Muscle layer of colon (tissue), 2 donors: ENCODE results near the gene KLHL3.

Source experiments
- H3K27ac ChIP-seq: one replicate; pipeline ENCODE4 v1.7.0; 2013; ENCODE audit warnings: low read depth, mild to moderate bottlenecking, low read length, moderate library complexity
- H3K27me3 ChIP-seq, 2 donors: one replicate each; pipeline ENCODE4 v1.7.0; 2013; ENCODE audit warnings: low read length in 2 of 2, mild to moderate bottlenecking in 2 of 2; ENCODE audit not compliant: insufficient read depth in 2 of 2, control insufficient read depth in 1 of 2
- H3K36me3 ChIP-seq: one replicate; pipeline ENCODE4 v1.7.0; 2013; ENCODE audit warnings: mild to moderate bottlenecking, low read length; ENCODE audit not compliant: insufficient read depth
- H3K4me1 ChIP-seq: one replicate; pipeline ENCODE4 v1.7.0; 2013; ENCODE audit warnings: mild to moderate bottlenecking, low read length; ENCODE audit not compliant: insufficient read depth
- H3K4me3 ChIP-seq, 2 donors: one replicate each; pipeline ENCODE4 v1.7.0; 2013; ENCODE audit warnings: low read length in 2 of 2, low read depth in 1 of 2, mild to moderate bottlenecking in 1 of 2, moderate library complexity in 1 of 2
- H3K9ac ChIP-seq: one replicate; pipeline ENCODE4 v1.7.0; 2013; ENCODE audit warnings: low read length
- H3K9me3 ChIP-seq: one replicate; pipeline ENCODE4 v1.7.0; 2013; ENCODE audit warnings: mild to moderate bottlenecking, low read length
- donor health status: abdominal sarcoma.
- donor health status: Adenocarcinoma of cecum.

KLHL3 gene

DNA sequence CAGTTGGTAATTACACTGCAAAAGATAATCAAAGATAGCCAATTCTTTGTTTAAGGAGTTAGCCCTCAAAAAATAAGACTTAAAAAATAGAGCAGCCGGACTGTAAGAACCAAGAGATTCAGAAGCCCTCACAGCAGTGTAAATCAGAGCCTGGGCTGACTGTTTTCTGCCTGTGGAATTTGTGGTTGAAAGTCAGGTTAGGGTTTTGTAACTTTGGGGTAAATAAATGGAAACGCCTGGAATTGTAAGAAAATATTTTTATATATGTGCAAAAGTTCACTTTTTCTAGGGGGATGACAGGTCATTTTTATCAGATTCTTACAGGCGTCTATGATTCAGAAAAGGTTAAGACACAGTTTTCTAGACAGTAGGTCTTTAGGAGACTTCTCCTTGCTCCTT is 35.6 kb downstream of the KLHL3 start:
- no peak overlapping the region for H3K27ac ChIP-seq
- H3K9ac ChIP-seq = no peak overlapping the region
- no peaks in the 10 kb centered on the region for H3K27me3 ChIP-seq
- H3K4me1 ChIP-seq = no peaks in the 10 kb centered on the region
- no peaks in the 10 kb centered on the region for H3K9me3 ChIP-seq
- no peaks in the 10 kb centered on the region for H3K36me3 ChIP-seq
- H3K4me3 ChIP-seq = no peak overlapping the region

DNA sequence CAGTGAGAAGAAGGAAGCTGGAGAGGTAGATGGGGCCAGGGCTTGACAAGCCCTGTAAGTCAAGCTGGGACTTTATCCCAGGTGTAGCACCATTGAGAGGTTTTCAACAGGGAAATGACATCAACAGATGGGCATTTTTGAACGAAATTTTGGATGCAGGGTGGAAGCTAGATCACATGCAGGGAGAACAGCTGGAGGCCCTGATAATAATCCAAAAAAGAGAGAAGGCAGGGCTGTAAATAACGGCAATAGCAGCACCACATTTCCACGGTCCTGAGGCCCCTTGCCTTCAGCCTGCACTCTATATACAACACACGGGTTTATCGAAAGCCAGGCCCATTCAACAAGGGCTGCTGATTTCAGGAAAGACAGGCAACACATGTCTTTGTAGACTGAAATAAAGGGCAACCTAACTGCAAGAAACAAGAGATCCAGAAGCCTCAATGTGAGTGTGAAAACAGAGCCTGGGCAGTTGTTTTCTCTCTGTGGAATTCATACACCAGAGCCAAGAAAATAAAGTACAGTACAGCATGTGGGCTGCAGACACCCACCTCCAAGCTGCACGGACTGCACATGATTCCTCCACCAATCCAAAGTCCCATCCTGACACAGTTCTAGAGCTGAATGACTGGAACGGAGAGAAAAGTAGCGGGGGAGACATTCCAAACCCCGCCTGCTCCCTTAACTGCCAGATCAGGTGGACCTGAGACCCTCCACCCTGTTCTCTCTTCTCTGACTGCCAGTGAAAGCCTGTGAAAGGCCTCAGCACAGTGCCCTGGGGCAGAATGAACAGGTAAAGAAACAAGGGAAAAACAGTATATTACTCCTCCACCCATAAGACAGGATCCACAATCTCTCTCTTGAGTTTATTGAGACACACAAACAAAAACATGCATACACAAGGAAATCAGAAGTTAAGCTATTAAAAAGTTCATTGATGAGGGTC is 36.3 kb downstream of the KLHL3 start:
- no peak overlapping the region for H3K9ac ChIP-seq
- no peaks in the 10 kb centered on the region for H3K27me3 ChIP-seq

DNA sequence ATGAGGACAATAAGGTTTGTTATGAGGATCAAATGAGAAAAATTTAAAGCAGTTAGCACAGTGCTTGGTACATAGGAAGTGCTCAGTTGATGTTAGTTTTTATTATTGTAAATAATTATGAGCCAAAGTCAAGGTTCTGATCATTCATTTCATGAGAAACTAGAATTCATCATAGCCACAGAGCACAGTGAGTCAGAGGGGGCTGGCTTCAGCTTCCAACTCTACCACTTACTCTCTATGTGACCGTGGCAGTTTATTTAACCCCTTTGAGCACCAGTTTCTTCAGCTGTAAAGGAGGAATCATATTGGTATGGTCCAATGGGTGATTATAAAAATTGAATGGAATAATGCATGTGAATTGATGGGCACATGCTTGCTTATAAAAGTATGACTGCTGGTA is 39.4 kb downstream of the KLHL3 start:
- no peaks in the 10 kb centered on the region for H3K9me3 ChIP-seq
- no peak overlapping the region for H3K27ac ChIP-seq
- H3K9ac ChIP-seq = no peak overlapping the region
- H3K4me1 ChIP-seq = no peaks in the 10 kb centered on the region
- H3K27me3 ChIP-seq = no peaks in the 10 kb centered on the region
- no peak overlapping the region for H3K4me3 ChIP-seq
- H3K36me3 ChIP-seq = no peaks in the 10 kb centered on the region

More for the DNA sequence above, 36.3 kb downstream of the KLHL3 start:
- H3K4me3 ChIP-seq = no peak overlapping the region
- no peaks in the 10 kb centered on the region for H3K36me3 ChIP-seq
- H3K9me3 ChIP-seq = no peaks in the 10 kb centered on the region
- H3K27ac ChIP-seq = no peak overlapping the region
- no peaks in the 10 kb centered on the region for H3K4me1 ChIP-seq

DNA sequence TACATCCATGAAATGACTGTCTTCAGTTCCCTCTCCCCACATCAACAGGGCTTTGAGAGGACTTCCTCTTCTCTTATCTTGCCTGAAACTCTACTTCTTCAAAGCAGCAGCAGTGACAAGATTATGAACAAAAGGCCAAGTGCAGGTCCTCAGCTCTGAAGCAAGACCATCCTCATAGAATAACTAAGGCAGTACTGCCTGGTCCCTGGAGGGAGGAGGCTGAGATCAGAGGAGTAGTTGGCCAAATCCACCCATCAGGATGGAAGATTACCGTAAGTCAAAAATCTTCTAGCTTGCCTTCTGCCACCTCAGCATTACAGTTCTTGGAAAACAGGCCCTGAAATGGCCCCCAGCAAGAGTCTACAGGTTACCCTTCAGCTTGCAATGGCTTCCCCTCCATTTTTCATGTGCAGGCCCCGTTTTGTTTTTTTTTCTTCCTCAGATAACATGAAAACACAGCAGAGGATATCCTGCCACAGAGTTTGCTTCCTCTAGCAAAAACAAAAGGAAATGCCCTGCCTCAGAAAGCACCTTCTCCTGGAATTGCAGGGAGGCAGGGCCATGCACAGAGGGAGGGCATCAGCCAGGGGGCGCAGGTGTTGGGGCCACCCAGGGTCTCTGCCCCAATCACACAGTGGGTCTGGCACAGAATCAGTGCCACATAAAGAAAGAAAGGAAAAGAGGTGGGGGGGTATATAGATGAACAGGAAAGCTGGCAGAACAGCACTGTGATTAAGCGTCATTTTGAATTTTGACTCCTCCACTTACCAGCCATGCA is 40.0 kb downstream of the KLHL3 start:
- Histone ChIP-seq H3K27me3 (no peaks in the 10 kb centered on the region), H3K27ac (no peak overlapping the region)

DNA sequence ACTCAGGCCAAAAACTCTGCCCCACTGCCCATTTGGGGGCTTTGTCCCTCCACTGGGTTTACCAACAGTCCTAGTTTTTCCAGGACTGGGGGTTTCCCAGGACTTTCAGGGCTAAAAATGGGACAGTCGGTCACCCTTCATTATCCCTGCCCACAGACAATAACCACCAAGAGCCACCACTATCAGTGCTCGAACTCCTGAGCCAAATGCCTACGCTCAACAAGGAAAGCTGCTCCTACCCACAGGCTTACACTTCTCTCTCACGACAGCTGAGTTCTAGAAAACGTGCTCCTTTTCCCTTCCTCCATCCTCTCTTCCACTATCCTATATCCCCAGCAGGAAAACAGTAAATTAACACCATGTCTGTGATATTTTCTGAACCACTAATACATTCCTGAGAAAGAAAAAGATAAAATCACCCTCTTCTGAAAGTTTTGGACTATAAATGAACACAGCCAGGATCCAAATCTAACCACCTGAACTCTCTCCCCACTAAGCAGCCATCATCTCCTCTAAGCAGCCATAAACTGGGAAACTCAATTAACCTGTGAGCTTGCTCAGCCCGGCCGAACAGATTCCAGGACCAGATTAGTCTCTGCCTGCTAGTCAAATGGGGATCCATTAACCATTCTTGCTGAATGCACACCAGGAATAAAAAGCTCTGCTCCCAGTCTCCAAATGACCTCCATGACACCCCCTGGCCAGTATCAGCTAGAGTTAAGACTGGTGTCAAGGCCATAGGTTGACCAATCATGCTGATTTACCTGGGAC is 41.8 kb downstream of the KLHL3 start:
- Histone ChIP-seq H3K27ac (no peak overlapping the region), H3K4me3 (no peak overlapping the region), H3K4me1 (no peaks in the 10 kb centered on the region), H3K27me3 (no peaks in the 10 kb centered on the region), H3K36me3 (no peaks in the 10 kb centered on the region), H3K9ac (no peak overlapping the region), H3K9me3 (no peaks in the 10 kb centered on the region)

More for the DNA sequence above, 40.0 kb downstream of the KLHL3 start:
- Histone ChIP-seq H3K36me3 (no peaks in the 10 kb centered on the region), H3K4me3 (no peak overlapping the region), H3K9me3 (no peaks in the 10 kb centered on the region), H3K4me1 (no peaks in the 10 kb centered on the region), H3K9ac (no peak overlapping the region)

DNA sequence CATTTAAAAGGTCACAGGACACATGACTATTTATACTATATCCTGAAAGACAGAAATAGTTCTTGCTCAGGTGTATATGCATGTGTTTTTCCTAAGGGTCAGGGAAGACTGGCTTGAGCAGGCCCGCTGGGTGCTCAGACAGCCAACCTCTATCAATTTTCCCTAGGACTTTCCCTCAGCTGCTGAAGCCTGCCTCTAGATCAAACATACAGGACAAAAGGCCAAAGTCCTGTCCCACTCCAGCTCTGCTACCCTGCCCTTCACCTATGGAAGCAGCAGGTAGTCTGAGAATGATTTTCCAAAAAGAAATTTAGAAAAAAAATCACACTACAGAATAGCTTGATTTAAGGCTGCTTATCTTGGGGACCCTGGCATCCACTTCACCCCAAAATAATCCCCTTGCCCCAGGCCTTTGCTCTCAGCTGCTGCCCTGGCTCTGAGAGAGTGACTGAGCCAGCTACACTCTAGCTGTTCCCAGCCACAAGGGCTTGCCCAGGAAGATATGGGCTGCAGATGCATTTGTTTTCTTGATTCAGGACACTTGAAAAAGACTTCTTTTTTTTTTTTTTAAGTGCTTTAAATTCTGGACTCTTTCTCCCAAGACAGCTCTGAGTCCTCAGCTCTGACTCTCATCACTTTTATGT is 42.5 kb downstream of the KLHL3 start:
- Histone ChIP-seq H3K9ac (no peak overlapping the region), H3K27ac (no peak overlapping the region), H3K4me1 (no peaks in the 10 kb centered on the region), H3K36me3 (no peaks in the 10 kb centered on the region), H3K4me3 (no peak overlapping the region), H3K9me3 (no peaks in the 10 kb centered on the region), H3K27me3 (no peaks in the 10 kb centered on the region)

DNA sequence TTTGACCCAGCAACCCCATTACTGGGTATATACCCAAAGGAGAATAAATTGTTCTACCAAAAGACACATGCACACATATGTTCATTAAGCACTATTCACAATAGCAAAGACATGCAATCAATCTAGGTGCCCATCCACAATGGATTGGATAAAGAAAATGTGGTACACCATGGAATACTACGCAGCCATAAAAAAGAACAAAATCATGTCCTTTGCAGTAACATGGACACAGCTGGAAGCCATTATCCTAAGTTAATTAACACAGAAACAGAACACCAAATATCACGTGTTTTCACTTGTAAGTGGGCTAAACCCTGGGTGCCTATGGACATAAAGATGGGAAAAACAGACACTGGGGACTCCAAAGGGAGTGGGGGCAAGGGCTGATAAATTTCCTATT is 46.6 kb downstream of the KLHL3 start:
- Histone ChIP-seq H3K9ac (no peak overlapping the region), H3K9me3 (no peaks in the 10 kb centered on the region), H3K27me3 (no peaks in the 10 kb centered on the region), H3K27ac (no peak overlapping the region), H3K36me3 (no peaks in the 10 kb centered on the region), H3K4me3 (no peak overlapping the region), H3K4me1 (no peaks in the 10 kb centered on the region)

DNA sequence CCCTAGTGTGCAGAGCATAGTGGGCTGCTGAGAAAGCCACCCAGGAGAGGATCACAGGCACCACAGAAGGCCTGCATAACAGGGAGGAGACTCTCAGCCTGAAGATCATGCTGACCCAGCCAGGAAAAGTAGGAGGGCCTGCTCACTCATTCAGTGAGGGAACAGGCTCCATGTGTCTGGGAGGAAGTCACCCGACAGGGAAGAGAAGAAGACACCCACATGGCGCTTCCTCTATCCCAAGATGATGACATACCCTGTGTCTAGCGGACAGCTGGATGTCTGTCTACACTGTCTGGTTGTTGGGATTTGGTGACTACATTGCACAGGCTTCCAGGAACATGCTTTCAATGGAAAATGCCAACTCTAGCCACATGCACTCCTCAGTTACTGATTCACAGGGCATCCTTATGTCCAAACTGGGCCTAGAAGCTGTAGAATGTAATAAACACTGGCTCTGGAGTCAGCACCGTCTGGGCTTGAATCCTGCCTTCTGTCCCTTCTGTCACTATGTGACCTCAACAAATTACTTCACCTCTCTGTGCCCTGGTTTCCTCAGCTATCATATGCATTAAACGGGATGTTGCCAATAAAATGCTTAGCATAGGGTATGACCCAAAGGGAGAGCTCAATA is 47.6 kb downstream of the KLHL3 start:
- Histone ChIP-seq H3K4me1 (no peaks in the 10 kb centered on the region), H3K4me3 (no peak overlapping the region), H3K9ac (no peak overlapping the region), H3K36me3 (no peaks in the 10 kb centered on the region), H3K9me3 (no peaks in the 10 kb centered on the region), H3K27ac (no peak overlapping the region), H3K27me3 (no peaks in the 10 kb centered on the region)

DNA sequence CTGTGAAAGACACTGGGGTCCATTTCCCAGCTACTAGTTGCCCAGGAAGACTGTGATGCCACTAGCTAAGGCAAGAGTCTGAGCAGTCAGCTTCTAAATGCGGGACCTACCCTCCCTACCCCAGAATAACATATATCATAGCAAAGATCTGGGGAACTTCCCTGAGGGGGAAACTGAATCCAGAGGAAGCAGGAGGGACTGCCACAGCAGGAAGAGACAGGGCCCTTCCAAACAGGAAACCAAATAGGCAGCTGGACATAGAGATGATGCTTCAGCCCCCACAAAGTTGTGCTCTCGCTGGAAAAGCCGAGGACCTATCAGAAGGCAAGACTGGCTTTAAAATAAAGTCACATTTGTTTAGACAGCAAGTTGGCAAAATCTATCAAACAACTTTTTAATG is 51.1 kb downstream of the KLHL3 start:
- no peak overlapping the region for H3K27ac ChIP-seq
- no peaks in the 10 kb centered on the region for H3K36me3 ChIP-seq
- no peak overlapping the region for H3K4me3 ChIP-seq
- H3K27me3 ChIP-seq = no peaks in the 10 kb centered on the region
- no peaks in the 10 kb centered on the region for H3K4me1 ChIP-seq
- no peak overlapping the region for H3K9ac ChIP-seq
- H3K9me3 ChIP-seq = no peaks in the 10 kb centered on the region

DNA sequence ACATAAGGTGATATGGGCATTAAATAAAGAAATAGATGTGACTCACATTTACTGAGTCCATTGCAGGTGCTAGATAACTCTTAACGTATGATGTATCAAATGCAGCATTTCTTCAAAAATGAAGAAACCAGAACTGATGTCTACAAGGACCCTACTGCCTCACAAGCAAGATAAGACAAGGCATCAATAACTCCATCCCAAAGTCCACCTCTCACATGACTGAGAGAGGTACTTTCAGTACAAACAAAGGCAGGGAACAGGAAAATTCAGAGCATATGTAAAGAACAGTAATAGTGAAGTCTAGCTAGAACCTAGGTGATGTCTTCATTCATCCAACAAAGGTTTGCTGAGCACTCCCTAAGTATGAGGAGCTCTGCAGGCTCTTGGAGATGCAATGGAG is 54.7 kb downstream of the KLHL3 start:
- no peaks in the 10 kb centered on the region for H3K9me3 ChIP-seq
- H3K27ac ChIP-seq = no peak overlapping the region
- no peaks in the 10 kb centered on the region for H3K36me3 ChIP-seq
- H3K4me3 ChIP-seq = no peak overlapping the region
- H3K9ac ChIP-seq = no peak overlapping the region
- H3K4me1 ChIP-seq = no peaks in the 10 kb centered on the region
- no peaks in the 10 kb centered on the region for H3K27me3 ChIP-seq
